GM12891 (cell line): Measurements from ENCODE around the gene KHDRBS2.

Source experiments
- POLR2A ChIP-seq: IDR thresholded peaks from 2 replicates; pipeline ENCODE4 v1.6.1; 2011; ENCODE audit warnings: low read depth, low read length, control low read depth
- POLR2AphosphoS5 ChIP-seq: IDR thresholded peaks from 2 replicates; pipeline ENCODE4 v1.6.1; 2011; ENCODE audit warnings: low read depth, low read length, control low read depth
- POU2F2 ChIP-seq: IDR thresholded peaks from 2 replicates; pipeline ENCODE4 v1.6.1; 2011; ENCODE audit warnings: low read depth, mild to moderate bottlenecking, control low read depth, low read length, moderate library complexity

- TF ChIP-seq POLR2AphosphoS5: no peak
- TF ChIP-seq POLR2A: no peak
- TF ChIP-seq POU2F2: no peak
Observed at GRCh38 chr6:61751986-61752385, 534.0 kb downstream of the KHDRBS2 start.
